Measurements from ENCODE around the gene B3GNT8. TPM values are rescaled to one million over a fixed set of nuclear protein-coding genes. Genes with fewer than 3 reads are reported as not detected.

B3GNT8 gene
- total and polyA plus RNA-seq, 2 of the 4 experiments (the other 2 are of a cell fraction): 0.36 TPM

DNA sequence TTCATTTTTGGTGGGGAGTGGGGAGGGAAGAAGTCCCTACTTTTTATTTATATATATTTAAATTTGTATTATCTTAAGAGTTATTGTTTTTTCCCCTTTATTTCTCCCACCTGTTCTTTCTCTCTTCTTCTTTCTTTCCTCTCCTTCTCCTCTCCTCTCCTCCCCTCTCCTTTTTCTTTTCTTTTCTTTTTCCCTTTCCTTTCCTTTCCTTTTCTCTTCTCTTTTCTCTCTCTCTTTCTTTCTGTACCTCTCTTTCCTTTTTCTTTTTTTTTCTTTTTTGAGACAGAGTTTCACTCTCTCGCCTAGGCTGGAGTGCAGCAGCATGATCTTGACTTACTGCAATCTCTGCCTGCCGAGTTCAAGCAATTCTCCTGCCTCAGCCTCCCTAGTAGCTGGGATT, 27.6 kb downstream of the B3GNT8 start:
- no peak overlapping the region for H4K5ac ChIP-seq (ENCODE audit: low read depth, low read length)
- dilution Hi-C loops (cut with HindIII; ENCODE audit: low sequenced_read_pairs, unreplicated experiment): no loop called here

More for the DNA sequence above, 27.6 kb downstream of the B3GNT8 start:
- H3K4me2 ChIP-seq (ENCODE audit: low read depth, low read length): no peak overlapping the region
- H3K9me3 ChIP-seq (ENCODE audit: control insufficient read depth, insufficient read depth, low read length): no peaks in the 10 kb centered on the region
- ATAC-seq (ENCODE audit: low read depth) (no peak), DNase-seq (no peak)
- H3K79me1 ChIP-seq (ENCODE audit: low read depth in 1 of 2, low read length in 2 of 2): peaks cover 18 to 37% of the 10 kb centered on the region in 2 experiments
- H4K91ac ChIP-seq (ENCODE audit: insufficient read depth, low read depth, low read length): no peak overlapping the region
- H3K4me3 ChIP-seq (ENCODE audit: insufficient read depth, low read depth, low read length): no peak overlapping the region
- no peak overlapping the region for H3K23ac ChIP-seq (ENCODE audit: low read depth, low read length)
- H3K4ac ChIP-seq (ENCODE audit: low read depth, low read length): no peak overlapping the region
- no peak overlapping the region for H2AFZ ChIP-seq (replicated peaks; ENCODE audit: low read length, poor library complexity)
- H3K27me3 ChIP-seq (ENCODE audit: control insufficient read depth, insufficient read depth, low read length): no peaks in the 10 kb centered on the region
- POLR2A ChIA-PET (ENCODE audit: unreplicated experiment): interaction anchor here (0.7 kb wide), 1 partner anchor 107 kb away, joined by 3 read pairs; no protein-coding TSS in a partner anchor
- H2BK15ac ChIP-seq (ENCODE audit: low read depth, low read length): no peak overlapping the region
- H3K4me1 ChIP-seq (ENCODE audit: control insufficient read depth, insufficient read depth, low read length): peaks cover 4% of the 10 kb centered on the region; the same call in 1 of the 2 replicates
- no TSS peak for BruUV-seq (replicated peaks)
- H4K8ac ChIP-seq (ENCODE audit: low read depth in 2 of 2, low read length in 2 of 2): no peak overlapping the region
- H3K27ac ChIP-seq (ENCODE audit: insufficient read depth, low read length): no peak overlapping the region
- no CpG with 5 or more reads among the region's 2 CpGs for WGBS, 2 experiments (ENCODE audit: extremely low coverage in 2 of 2, insufficient read length in 1 of 2)
- H3K56ac ChIP-seq (ENCODE audit: extremely low read depth, insufficient read depth, low read length): no peak overlapping the region
- no peak overlapping the region for H2AK5ac ChIP-seq (ENCODE audit: low read depth, low read length)
- CTCF ChIA-PET: no interaction called here
- 0 out of 2 replicates have a peak, but pooled peaks cover 5% of the 10 kb centered on the region for H3K36me3 ChIP-seq (ENCODE audit: control insufficient read depth, insufficient read depth, low read length)
- intact Hi-C loops (cut with micrococcal nuclease) (loop anchor here (5.0 kb wide), 1 partner anchor 47 kb away; the partner anchor contains the start of gene TGFB1), in situ Hi-C loops (cut with MboI; ENCODE audit: low sequenced_read_pairs) (no loop called here)
- H2AK9ac ChIP-seq (replicated peaks; ENCODE audit: low read depth, low read length, poor library complexity): no peak overlapping the region
- no peak overlapping the region for H3K18ac ChIP-seq (ENCODE audit: low read depth, low read length)
- peaks cover 12% of the 10 kb centered on the region; the same call in 1 of the 2 replicates for H3K9me1 ChIP-seq (ENCODE audit: insufficient read depth, low read length)
- no peak overlapping the region for H2BK5ac ChIP-seq (ENCODE audit: low read depth, low read length, poor library complexity, severe bottlenecking)
- no peak overlapping the region for H2BK120ac ChIP-seq (ENCODE audit: low read depth, low read length)
- TF ChIP-seq BHLHE40 (IDR thresholded peaks at IDR 0.05; ENCODE audit: low read depth, low read length) (no peak), FOS (IDR thresholded peaks at IDR 0.05; ENCODE audit: low read depth, low read length) (no peak), RFX5 (IDR thresholded peaks at IDR 0.05; ENCODE audit: low read depth, low read length) (no peak), MAFK (IDR thresholded peaks at IDR 0.05; ENCODE audit: low read depth, low read length) (no peak), MXI1 (IDR thresholded peaks at IDR 0.05; ENCODE audit: borderline replicate concordance, low read depth, low read length) (no peak), RCOR1 (IDR thresholded peaks at IDR 0.05; ENCODE audit: insufficient replicate concordance, low read length) (no peak)
- TF ChIP-seq, protein P1, sequence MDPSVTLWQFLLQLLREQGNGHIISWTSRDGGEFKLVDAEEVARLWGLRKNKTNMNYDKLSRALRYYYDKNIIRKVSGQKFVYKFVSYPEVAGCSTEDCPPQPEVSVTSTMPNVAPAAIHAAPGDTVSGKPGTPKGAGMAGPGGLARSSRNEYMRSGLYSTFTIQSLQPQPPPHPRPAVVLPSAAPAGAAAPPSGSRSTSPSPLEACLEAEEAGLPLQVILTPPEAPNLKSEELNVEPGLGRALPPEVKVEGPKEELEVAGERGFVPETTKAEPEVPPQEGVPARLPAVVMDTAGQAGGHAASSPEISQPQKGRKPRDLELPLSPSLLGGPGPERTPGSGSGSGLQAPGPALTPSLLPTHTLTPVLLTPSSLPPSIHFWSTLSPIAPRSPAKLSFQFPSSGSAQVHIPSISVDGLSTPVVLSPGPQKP (IDR thresholded peaks at IDR 0.05; ENCODE audit: borderline replicate concordance, low read depth, low read length): no peak
- H3K14ac ChIP-seq (replicated peaks; ENCODE audit: low read depth, low read length): no peak overlapping the region
- H4K20me1 ChIP-seq (ENCODE audit: insufficient read depth, low read length): no peaks in the 10 kb centered on the region
- no peak overlapping the region for H3K9ac ChIP-seq (ENCODE audit: low read depth, low read length)
- no peak overlapping the region for H2BK20ac ChIP-seq (ENCODE audit: low read depth, low read length)
